Adrenal gland (tissue), 5 donors: ENCODE measurements around the gene SULT2B1.

Source experiments
- CTCF ChIP-seq, 6 experiments: fragments of 450-650 bp in 4 of 6; fragments of 200-600 bp in 2 of 6; sonication (generic) in 1 of 6; IDR thresholded peaks; 1 replicate in 5 of 6; 2 replicates in 1 of 6; pipeline versions ENCODE4 v1.5.1 to v1.8.0; 2016 to 2021; ENCODE audit warnings: antibody characterized with exemption in 6 of 6, mild to moderate bottlenecking in 2 of 6, moderate library complexity in 1 of 6
- POLR2A ChIP-seq, 2 donors: fragments of 450-650 bp; IDR thresholded peaks; one replicate each; pipeline ENCODE4 v1.6.1; 2017; ENCODE audit warnings: antibody characterized with exemption in 2 of 2, mild to moderate bottlenecking in 2 of 2, moderate library complexity in 1 of 2
- donor health status: DM: no; HTN: no; CAD: no.

GRCh38 chr19:48634424-48635262 lies 82.7 kb downstream of the SULT2B1 start:
- TF ChIP-seq CTCF (IDR thresholded peaks at IDR 0.05) = no peak
- TF ChIP-seq POLR2A (IDR thresholded peaks at IDR 0.05) = peak; percentile 25 to 91
